Measurements from ENCODE around the gene GPR55. TPM values are rescaled to one million over a fixed set of nuclear protein-coding genes. Genes with fewer than 3 reads are reported as not detected.

GPR55 gene
- total RNA-seq, 1 experiment from 2014 or later, result not detected

DNA sequence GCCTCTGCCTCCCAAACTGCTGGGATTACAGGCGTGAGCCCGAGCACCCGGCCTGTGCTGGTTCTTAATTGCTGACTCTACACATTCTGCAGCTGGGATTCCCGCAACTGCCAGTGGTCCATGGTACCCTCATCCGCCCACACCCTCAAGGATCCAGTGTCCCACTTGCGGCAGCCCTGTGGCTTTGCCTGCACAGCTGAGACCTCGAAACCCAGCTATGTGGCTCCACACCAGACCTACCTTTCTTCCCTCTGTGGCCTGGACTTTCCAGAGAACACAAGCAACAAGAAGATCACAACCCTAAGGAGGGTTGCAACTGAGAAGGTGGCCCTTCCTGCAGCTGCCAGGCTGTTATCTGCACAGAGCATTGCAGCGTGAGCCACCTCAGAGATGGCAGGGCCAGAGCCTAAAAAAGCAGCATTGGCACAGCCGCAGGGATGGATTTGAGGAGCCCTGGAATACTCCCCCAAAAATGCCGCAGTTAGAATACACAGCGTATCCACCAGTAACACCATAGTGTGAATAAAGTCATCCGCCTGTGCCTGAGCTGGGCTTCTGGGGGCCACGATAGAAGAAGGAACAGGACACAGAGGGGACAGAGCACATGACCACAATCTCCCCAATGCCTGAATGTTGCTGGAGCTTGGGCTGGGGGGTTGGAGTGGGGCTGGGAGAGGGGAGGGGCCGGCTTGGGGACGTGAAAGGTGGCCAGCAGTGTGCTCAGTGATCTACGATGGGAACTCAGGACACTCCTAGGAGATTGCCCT is 1.9 kb downstream of the GPR55 start:
- intact Hi-C loops (cut with micrococcal nuclease), result no loop called here
- H3K27me3 ChIP-seq (ENCODE audit: insufficient read depth, low read length), result no peaks in the 10 kb centered on the region
- no peaks in the 10 kb centered on the region for H3K9me3 ChIP-seq (ENCODE audit: control insufficient read depth in 1 of 2, insufficient read depth in 1 of 2, low read depth in 1 of 2, low read length in 2 of 2)
- no peaks in the 10 kb centered on the region for H3K9me2 ChIP-seq (ENCODE audit: insufficient read depth)
- H4K20me1 ChIP-seq (ENCODE audit: insufficient read depth), result no peaks in the 10 kb centered on the region
- RAD21 ChIA-PET (ENCODE audit: low non-redundant PET in 1 of 2, low total read pairs in 2 of 2, uncharacterized antibody in 2 of 2, unreplicated experiment in 2 of 2), result no interaction called here
- H3K4me1 ChIP-seq (ENCODE audit: control insufficient read depth in 1 of 2, insufficient read depth in 2 of 2, low read length in 2 of 2), result no peaks in the 10 kb centered on the region; a peak in 1 of 4 replicates
- H3K9ac ChIP-seq (ENCODE audit: low read length), result no peak overlapping the region
- TF ChIP-seq SP1 (IDR thresholded peaks at IDR 0.05; ENCODE audit: low read depth) (no peak), RAD21 (IDR thresholded peaks at IDR 0.05; ENCODE audit: low read depth) (no peak), EZH2phosphoT487 (IDR thresholded peaks at IDR 0.05; ENCODE audit: borderline replicate concordance) (no peak), SRF (IDR thresholded peaks at IDR 0.05; ENCODE audit: low read depth) (no peak), ZNF274 (IDR thresholded peaks at IDR 0.05; ENCODE audit: low read depth, low read length) (no peak), POLR2A (IDR thresholded peaks at IDR 0.05; ENCODE audit: borderline replicate concordance, extremely low read depth, insufficient read depth, insufficient read length) (no peak), YY1 (IDR thresholded peaks at IDR 0.05; ENCODE audit: extremely low read depth, insufficient replicate concordance, low read depth, low read length) (no peak), ELF1 (IDR thresholded peaks at IDR 0.05; ENCODE audit: borderline replicate concordance, low read depth) (no peak), SIN3A (IDR thresholded peaks at IDR 0.05; ENCODE audit: low read depth) (no peak), REST (IDR thresholded peaks at IDR 0.05; ENCODE audit: low read depth) (no peak), EGR1 (IDR thresholded peaks at IDR 0.05; ENCODE audit: low read depth) (no peak), FOSL1 (IDR thresholded peaks at IDR 0.05; ENCODE audit: low read depth) (no peak), POLR2AphosphoS5 (IDR thresholded peaks at IDR 0.05; ENCODE audit: low read depth, low read length) (no peak), JUND (IDR thresholded peaks at IDR 0.05) (no peak), ZFX (IDR thresholded peaks at IDR 0.05) (no peak)
- TF ChIP-seq, protein P1, sequence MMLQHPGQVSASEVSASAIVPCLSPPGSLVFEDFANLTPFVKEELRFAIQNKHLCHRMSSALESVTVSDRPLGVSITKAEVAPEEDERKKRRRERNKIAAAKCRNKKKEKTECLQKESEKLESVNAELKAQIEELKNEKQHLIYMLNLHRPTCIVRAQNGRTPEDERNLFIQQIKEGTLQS (IDR thresholded peaks at IDR 0.05), result no peak
- TF ChIP-seq, protein P2, sequence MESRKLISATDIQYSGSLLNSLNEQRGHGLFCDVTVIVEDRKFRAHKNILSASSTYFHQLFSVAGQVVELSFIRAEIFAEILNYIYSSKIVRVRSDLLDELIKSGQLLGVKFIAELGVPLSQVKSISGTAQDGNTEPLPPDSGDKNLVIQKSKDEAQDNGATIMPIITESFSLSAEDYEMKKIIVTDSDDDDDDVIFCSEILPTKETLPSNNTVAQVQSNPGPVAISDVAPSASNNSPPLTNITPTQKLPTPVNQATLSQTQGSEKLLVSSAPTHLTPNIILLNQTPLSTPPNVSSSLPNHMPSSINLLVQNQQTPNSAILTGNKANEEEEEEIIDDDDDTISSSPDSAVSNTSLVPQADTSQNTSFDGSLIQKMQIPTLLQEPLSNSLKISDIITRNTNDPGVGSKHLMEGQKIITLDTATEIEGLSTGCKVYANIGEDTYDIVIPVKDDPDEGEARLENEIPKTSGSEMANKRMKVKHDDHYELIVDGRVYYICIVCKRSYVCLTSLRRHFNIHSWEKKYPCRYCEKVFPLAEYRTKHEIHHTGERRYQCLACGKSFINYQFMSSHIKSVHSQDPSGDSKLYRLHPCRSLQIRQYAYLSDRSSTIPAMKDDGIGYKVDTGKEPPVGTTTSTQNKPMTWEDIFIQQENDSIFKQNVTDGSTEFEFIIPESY (IDR thresholded peaks at IDR 0.05; ENCODE audit: extremely low read depth, insufficient replicate concordance, low read length), result no peak
- TF ChIP-seq, protein P3, sequence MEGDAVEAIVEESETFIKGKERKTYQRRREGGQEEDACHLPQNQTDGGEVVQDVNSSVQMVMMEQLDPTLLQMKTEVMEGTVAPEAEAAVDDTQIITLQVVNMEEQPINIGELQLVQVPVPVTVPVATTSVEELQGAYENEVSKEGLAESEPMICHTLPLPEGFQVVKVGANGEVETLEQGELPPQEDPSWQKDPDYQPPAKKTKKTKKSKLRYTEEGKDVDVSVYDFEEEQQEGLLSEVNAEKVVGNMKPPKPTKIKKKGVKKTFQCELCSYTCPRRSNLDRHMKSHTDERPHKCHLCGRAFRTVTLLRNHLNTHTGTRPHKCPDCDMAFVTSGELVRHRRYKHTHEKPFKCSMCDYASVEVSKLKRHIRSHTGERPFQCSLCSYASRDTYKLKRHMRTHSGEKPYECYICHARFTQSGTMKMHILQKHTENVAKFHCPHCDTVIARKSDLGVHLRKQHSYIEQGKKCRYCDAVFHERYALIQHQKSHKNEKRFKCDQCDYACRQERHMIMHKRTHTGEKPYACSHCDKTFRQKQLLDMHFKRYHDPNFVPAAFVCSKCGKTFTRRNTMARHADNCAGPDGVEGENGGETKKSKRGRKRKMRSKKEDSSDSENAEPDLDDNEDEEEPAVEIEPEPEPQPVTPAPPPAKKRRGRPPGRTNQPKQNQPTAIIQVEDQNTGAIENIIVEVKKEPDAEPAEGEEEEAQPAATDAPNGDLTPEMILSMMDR (IDR thresholded peaks at IDR 0.05 in 2 of 3, conservative IDR thresholded peaks at IDR 0.05 in 1 of 3; ENCODE audit: borderline replicate concordance in 1 of 3, insufficient read depth in 1 of 3, low read depth in 2 of 3, low read length in 2 of 3), result no peak
- TF ChIP-seq, protein P4, sequence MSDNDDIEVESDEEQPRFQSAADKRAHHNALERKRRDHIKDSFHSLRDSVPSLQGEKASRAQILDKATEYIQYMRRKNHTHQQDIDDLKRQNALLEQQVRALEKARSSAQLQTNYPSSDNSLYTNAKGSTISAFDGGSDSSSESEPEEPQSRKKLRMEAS (IDR thresholded peaks at IDR 0.05), result no peak
- H3K4me2 ChIP-seq (ENCODE audit: low read length), result no peak overlapping the region
- CTCF ChIA-PET, result no interaction called here
- BruUV-seq (replicated peaks), result no TSS peak
- H3K27ac ChIP-seq (ENCODE audit: low read depth, low read length), result no peak overlapping the region
- no peak overlapping the region for H2AFZ ChIP-seq (ENCODE audit: low read depth, low read length, poor library complexity, severe bottlenecking)
- POLR2A ChIA-PET, result no interaction called here
- DNase-seq (ENCODE audit: low read depth, low spot score), result no peak
- no peaks in the 10 kb centered on the region for H3K36me3 ChIP-seq (ENCODE audit: control insufficient read depth in 1 of 2, insufficient read depth in 2 of 2, low read length in 2 of 2)
- no peaks in the 10 kb centered on the region for H3K79me2 ChIP-seq (ENCODE audit: insufficient read depth, low read length)
- no peak for ATAC-seq
- H3K4me3 ChIP-seq (replicated peaks in 1 of 2; ENCODE audit: low read depth in 1 of 2, low read length in 2 of 2), result no peak overlapping the region

Data from HCT116 (cell line).